ENCODE measurements around the gene AHI1.

- TF ChIP-seq, protein P1, sequence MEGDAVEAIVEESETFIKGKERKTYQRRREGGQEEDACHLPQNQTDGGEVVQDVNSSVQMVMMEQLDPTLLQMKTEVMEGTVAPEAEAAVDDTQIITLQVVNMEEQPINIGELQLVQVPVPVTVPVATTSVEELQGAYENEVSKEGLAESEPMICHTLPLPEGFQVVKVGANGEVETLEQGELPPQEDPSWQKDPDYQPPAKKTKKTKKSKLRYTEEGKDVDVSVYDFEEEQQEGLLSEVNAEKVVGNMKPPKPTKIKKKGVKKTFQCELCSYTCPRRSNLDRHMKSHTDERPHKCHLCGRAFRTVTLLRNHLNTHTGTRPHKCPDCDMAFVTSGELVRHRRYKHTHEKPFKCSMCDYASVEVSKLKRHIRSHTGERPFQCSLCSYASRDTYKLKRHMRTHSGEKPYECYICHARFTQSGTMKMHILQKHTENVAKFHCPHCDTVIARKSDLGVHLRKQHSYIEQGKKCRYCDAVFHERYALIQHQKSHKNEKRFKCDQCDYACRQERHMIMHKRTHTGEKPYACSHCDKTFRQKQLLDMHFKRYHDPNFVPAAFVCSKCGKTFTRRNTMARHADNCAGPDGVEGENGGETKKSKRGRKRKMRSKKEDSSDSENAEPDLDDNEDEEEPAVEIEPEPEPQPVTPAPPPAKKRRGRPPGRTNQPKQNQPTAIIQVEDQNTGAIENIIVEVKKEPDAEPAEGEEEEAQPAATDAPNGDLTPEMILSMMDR (conservative IDR thresholded peaks at IDR 0.05; ENCODE audit: low read length): no peak
- TF ChIP-seq EZH2phosphoT487 (IDR thresholded peaks at IDR 0.05; ENCODE audit: borderline replicate concordance, low read depth, low read length): no peak
These were observed 226.6 kb downstream of the AHI1 start for GRCh38 chr6:135270676-135271536.
